Bronchial epithelial cell (primary cell): ENCODE data around the gene BOLL. TPM values are rescaled to one million over a fixed set of nuclear protein-coding genes. Genes with fewer than 3 reads are reported as not detected.
"Not testable (repeated sequence)": the region's sequence is repeated elsewhere in the genome, so short reads cannot be mapped to it uniquely, and the experiment has no call there.

Source experiments
- DNase-seq: peaks from one replicate; pipeline ENCODE4 v3.0.0-alpha.2; 2010; ENCODE audit warnings: low read depth
- FAIRE-seq: peaks from 2 replicates; lab custom pipeline; 2011; peaks lifted over from hg19 to GRCh38; lab: Jason Lieb, UNC
- H3K27me3 ChIP-seq: 2 replicates; pipeline ENCODE4 v1.5.1; 2011; ENCODE audit warnings: low read length; ENCODE audit not compliant: control insufficient read depth, insufficient read depth
- H3K36me3 ChIP-seq: 2 replicates; pipeline ENCODE4 v1.5.1; 2011; ENCODE audit warnings: low read length; ENCODE audit not compliant: control insufficient read depth, insufficient read depth
- H3K4me3 ChIP-seq: 2 replicates; pipeline ENCODE4 v1.5.1; 2011; ENCODE audit warnings: mild to moderate bottlenecking, low read depth, low read length, control low read depth
- CTCF ChIP-seq: IDR thresholded peaks from 2 replicates; pipeline ENCODE4 v1.5.1; 2011; ENCODE audit warnings: mild to moderate bottlenecking, moderate library complexity, low read length, control low read depth, inconsistent platforms; ENCODE audit not compliant: insufficient read depth, severe bottlenecking
- total RNA-seq: library from RNA; depleted of rRNA; stranded (reverse); fragments of >200 nt; gene quantifications from 2 replicates; pipeline ENCODE4 v1.2.1, GENCODE V29; 2014

The BOLL gene
- total RNA-seq, 1 donor from 2014 or later, result not detected

GRCh38 chr2:197706839-197707207, 78.3 kb downstream of the BOLL start:
- Histone ChIP-seq H3K27me3 (no peaks in the 10 kb centered on the region), H3K36me3 (peaks cover 1% of the 10 kb centered on the region), H3K4me3 (peak overlapping the region; percentile 89)
- no peak for FAIRE-seq
- no peak for TF ChIP-seq CTCF
- DNase-seq, result no peak

GRCh38 chr2:197705912-197706838, 78.9 kb downstream of the BOLL start:
- FAIRE-seq (no peak), DNase-seq (no peak)
- TF ChIP-seq CTCF, result no peak
- Histone ChIP-seq H3K27me3 (no peaks in the 10 kb centered on the region), H3K4me3 (peak overlapping the region; percentile 89), H3K36me3 (no peaks in the 10 kb centered on the region)

GRCh38 chr2:197705121-197705911, 79.8 kb downstream of the BOLL start, which contains the start of gene MARS2:
Gene MARS2, plus strand, starts transcription at chr2:197705369. Its CDS starts 37 bp downstream, at chr2:197705406.
- no peaks in the 10 kb centered on the region for H3K36me3 ChIP-seq
- TF ChIP-seq CTCF, result no peak
- DNase-seq (peak; percentile 79), FAIRE-seq (no peak)
- peak within 1 kb of the TSS; percentile 89 for H3K4me3 ChIP-seq
- H3K27me3 ChIP-seq, result no peaks in the 10 kb centered on the region

GRCh38 chr2:197704434-197705120, 80.5 kb downstream of the BOLL start:
- Histone ChIP-seq H3K4me3 (peak overlapping the region; percentile 89), H3K27me3 (no peaks in the 10 kb centered on the region), H3K36me3 (no peaks in the 10 kb centered on the region)
- no peak for FAIRE-seq
- no peak for TF ChIP-seq CTCF
- no peak for DNase-seq

- no peak for FAIRE-seq
- TF ChIP-seq CTCF, result no peak
- DNase-seq, result no peak
- Histone ChIP-seq H3K36me3 (no peaks in the 10 kb centered on the region), H3K4me3 (no peak overlapping the region), H3K27me3 (no peaks in the 10 kb centered on the region)
Measured at GRCh38 chr2:197700960-197701359, 84.2 kb downstream of the BOLL start.

GRCh38 chr2:197699724-197700123, 85.4 kb downstream of the BOLL start:
- not testable (repeated sequence) for H3K36me3 ChIP-seq, DNase-seq, H3K4me3 ChIP-seq, FAIRE-seq, H3K27me3 ChIP-seq

GRCh38 chr2:197696571-197696970, 88.5 kb downstream of the BOLL start:
- not testable (repeated sequence) for FAIRE-seq

GRCh38 chr2:197695971-197696370, 89.1 kb downstream of the BOLL start:
- H3K4me3 ChIP-seq, DNase-seq, H3K27me3 ChIP-seq, FAIRE-seq, H3K36me3 ChIP-seq: not testable (repeated sequence)

More at GRCh38 chr2:197696571-197696970, 88.5 kb downstream of the BOLL start:
- H3K4me3 ChIP-seq, H3K27me3 ChIP-seq, DNase-seq, H3K36me3 ChIP-seq: not testable (repeated sequence)
